Psoas muscle (tissue), 8 donors: ENCODE measurements around the gene HPCA. TPM values are rescaled to one million over a fixed set of nuclear protein-coding genes. Genes with fewer than 3 reads are reported as not detected.

Experiments used
- ATAC-seq, 4 donors: fragments of 200-7000 bp; cut with Tn5 transposase; one replicate each; pipeline ENCODE4 v1.9.1; 2020; ENCODE audit warnings: moderate library complexity in 3 of 4, mild to moderate bottlenecking in 2 of 4
- DNase-seq, 2 donors: peaks; one replicate each; pipeline ENCODE4 v3.0.0-alpha.2; 2020
- H3K27ac ChIP-seq: fragments of 200-600 bp; one replicate; pipeline ENCODE4 v1.8.0; 2022
- H3K27me3 ChIP-seq, 3 donors: fragments of 200-600 bp in 1 of 3; one replicate each; pipeline versions ENCODE4 v1.6.1 to v1.8.0; 2013 to 2022; ENCODE audit warnings: low read length in 2 of 3, mild to moderate bottlenecking in 2 of 3, moderate library complexity in 1 of 3; ENCODE audit not compliant: insufficient read depth in 3 of 3
- H3K36me3 ChIP-seq, 2 donors: fragments of 200-600 bp in 1 of 2; one replicate each; pipeline versions ENCODE4 v1.6.1 to v1.8.0; 2013 to 2022; ENCODE audit warnings: low read depth in 1 of 2, mild to moderate bottlenecking in 1 of 2, moderate library complexity in 1 of 2; ENCODE audit not compliant: insufficient read depth in 1 of 2
- H3K4me1 ChIP-seq: fragments of 200-600 bp; one replicate; pipeline ENCODE4 v1.8.0; 2022
- H3K4me3 ChIP-seq: fragments of 200-600 bp; one replicate; pipeline ENCODE4 v1.8.0; 2022; ENCODE audit warnings: mild to moderate bottlenecking
- H3K9me3 ChIP-seq: fragments of 200-600 bp; one replicate; pipeline ENCODE4 v1.8.0; 2022
- CTCF ChIP-seq: fragments of 200-600 bp; IDR thresholded peaks from one replicate; pipeline ENCODE4 v1.8.0; 2022; ENCODE audit warnings: antibody characterized with exemption
- WGBS, 3 donors: extraction: QIAGEN DNeasy Blood & Tissue Kit; methylation state at CpG; one replicate each; pipeline versions ENCODE4 v1.1.6 to v1.1.7; 2013; 5-methylcytosine and 5-hydroxymethylcytosine counted together
- intact Hi-C, 2 donors: fragments of 100-400 bp; cut with DNase I; formaldehyde crosslinking; loops; one replicate each; pipeline versions ENCODE4 v1.11.0 to v1.14.2; 2022
- polyA plus RNA-seq, 3 donors: library from polyadenylated mRNA; stranded (reverse); fragments of 200-250 nt; gene quantifications; one replicate each; pipeline ENCODE4 v1.2.3, GENCODE V29; 2013
- total RNA-seq, 4 donors: library from RNA; stranded (reverse); fragmentation: NEBNext Ultra II Directional in 2 of 4; extraction: Animal tissue kit (Norgen Biotek cat#: 25700) in 2 of 4; gene quantifications; one replicate each; pipeline versions ENCODE4 v1.2.1 to v1.2.4, GENCODE V29; 2021 to 2023
- donor health status: healthy with polysubstance abuse.
- donor health status: DM: no; HTN: no; CAD: no; lungs with moderate emphysema.
- donor health status: Bipolar disorder and iron deficiency.
- donor health status: healthy.
- donor health status: DM: yes; HTN: yes; CAD: no.
- donor health status: DM: no; HTN: no; CAD: no.
- donor health status: DM: no; HTN: no; CAD: no.
- donor health status: DM: yes; HTN: yes; CAD: no.

The HPCA gene
- total and polyA plus RNA-seq, 7 donors: 0.22 TPM; not detected in 6

GRCh38 chr1:32928285-32928684 lies 42.0 kb downstream of the HPCA start:
- no peaks in the 10 kb centered on the region for H3K36me3 ChIP-seq
- DNase-seq (no peak), ATAC-seq (no peak)
- no peaks in the 10 kb centered on the region for H3K9me3 ChIP-seq
- WGBS, 3 donors: 88 to 92% (median 88%) methylated on average over 2 of the region's 2 CpGs
- no peak overlapping the region for H3K4me3 ChIP-seq
- TF ChIP-seq CTCF: no peak
- intact Hi-C loops: no loop called here
- H3K27ac ChIP-seq: no peak overlapping the region
- H3K27me3 ChIP-seq: peaks cover 0 to 16% (median 12%) of the 10 kb centered on the region in 3 donors
- H3K4me1 ChIP-seq: no peaks in the 10 kb centered on the region

GRCh38 chr1:32928715-32929114 lies 42.4 kb downstream of the HPCA start:
- DNase-seq (no peak), ATAC-seq (no peak)
- Histone ChIP-seq H3K36me3 (no peaks in the 10 kb centered on the region), H3K27me3 (peaks cover 0 to 16% (median 12%) of the 10 kb centered on the region in 3 donors), H3K4me3 (no peak overlapping the region), H3K9me3 (no peaks in the 10 kb centered on the region), H3K4me1 (no peaks in the 10 kb centered on the region), H3K27ac (no peak overlapping the region)
- intact Hi-C loops: no loop called here
- 87 to 90% (median 90%) methylated on average over 8 of the region's 8 CpGs for WGBS, 3 donors
- no peak for TF ChIP-seq CTCF

DNA sequence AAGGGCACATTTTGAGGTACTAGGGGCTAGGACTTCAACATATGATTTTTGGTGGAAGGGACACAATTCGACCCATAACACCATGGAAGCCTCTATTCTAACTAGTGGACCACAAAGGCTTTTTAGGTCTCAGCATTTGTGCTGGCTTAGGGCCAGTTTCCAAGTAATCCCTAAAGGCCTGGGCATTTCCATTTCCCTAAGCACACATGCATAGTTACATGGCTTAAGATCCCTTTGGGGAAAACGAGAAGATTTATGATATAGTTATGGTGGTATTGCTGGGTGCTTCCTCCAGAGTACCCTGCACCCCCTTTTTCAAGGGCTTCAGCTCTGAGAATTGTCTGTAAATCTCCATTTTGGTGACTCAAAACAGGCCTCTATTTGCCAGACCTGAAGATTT lies 43.1 kb downstream of the HPCA start:
- TF ChIP-seq CTCF: no peak
- H3K36me3 ChIP-seq: no peaks in the 10 kb centered on the region
- H3K27ac ChIP-seq: no peak overlapping the region
- no peak for DNase-seq
- no peak for ATAC-seq
- H3K27me3 ChIP-seq: peaks cover 0 to 16% (median 12%) of the 10 kb centered on the region in 3 donors
- no peaks in the 10 kb centered on the region for H3K4me1 ChIP-seq
- WGBS, 3 donors: 54 to 74% (median 54%) methylated on average over 2 of the region's 2 CpGs
- intact Hi-C loops: no loop called here
- no peaks in the 10 kb centered on the region for H3K9me3 ChIP-seq
- H3K4me3 ChIP-seq: no peak overlapping the region

- H3K4me3 ChIP-seq: no peak overlapping the region
- 91 to 95% (median 93%) methylated on average over 1 of the region's 1 CpG for WGBS, 3 donors
- intact Hi-C loops: loop anchor here (2.0 to 5.0 kb wide), 5 partner anchors 76 to 157 kb away; no protein-coding TSS in a partner anchor
- no peak for DNase-seq
- no peak for TF ChIP-seq CTCF
- ATAC-seq: no peak
- H3K4me1 ChIP-seq: no peaks in the 10 kb centered on the region
- peaks cover 0 to 18% of the 10 kb centered on the region in 2 donors for H3K36me3 ChIP-seq
- H3K27me3 ChIP-seq: no peaks in the 10 kb centered on the region
- no peaks in the 10 kb centered on the region for H3K9me3 ChIP-seq
- no peak overlapping the region for H3K27ac ChIP-seq
Measured at GRCh38 chr1:32931760-32932159, 45.5 kb downstream of the HPCA start.

GRCh38 chr1:32933742-32934322 lies 47.5 kb downstream of the HPCA start:
- H3K27ac ChIP-seq: no peak overlapping the region
- WGBS, 3 donors: 48 to 66% (median 66%) methylated on average over 3 of the region's 3 CpGs
- intact Hi-C loops: loop anchor here (2.0 to 5.0 kb wide), 5 partner anchors 73 to 155 kb away; no protein-coding TSS in a partner anchor
- H3K4me3 ChIP-seq: no peak overlapping the region
- peaks cover 3 to 37% of the 10 kb centered on the region in 2 donors for H3K36me3 ChIP-seq
- DNase-seq (no peak), ATAC-seq (peak in 1 of 4 donors; percentile 35)
- no peaks in the 10 kb centered on the region for H3K9me3 ChIP-seq
- no peaks in the 10 kb centered on the region for H3K4me1 ChIP-seq
- TF ChIP-seq CTCF: no peak
- H3K27me3 ChIP-seq: no peaks in the 10 kb centered on the region
